H1 (cell line): Measurements from ENCODE around the gene TP73.

Source experiments
- CTCF ChIP-seq, 3 experiments: IDR thresholded peaks; 1 replicate in 2 of 3; 2 replicates in 1 of 3; pipeline versions ENCODE4 v1.5.1 to v1.6.1; 2011; ENCODE audit warnings: low read length in 3 of 3, mild to moderate bottlenecking in 3 of 3, inconsistent platforms in 2 of 3, low read depth in 1 of 3, moderate library complexity in 1 of 3; ENCODE audit not compliant: insufficient read depth in 1 of 3; ENCODE audit errors: control extremely low read depth in 1 of 3
- EGR1 ChIP-seq: IDR thresholded peaks from 2 replicates; pipeline ENCODE4 v1.6.1; 2011; ENCODE audit warnings: low read depth, low read length, borderline replicate concordance
- EZH2 ChIP-seq: fragments of 200-600 bp; sonication (generic); IDR thresholded peaks from 2 replicates; pipeline ENCODE4 v1.7.1; 2012; ENCODE audit warnings: low read depth, mild to moderate bottlenecking, moderate library complexity, low read length, inconsistent platforms; ENCODE audit not compliant: severe bottlenecking
- MAFK ChIP-seq: IDR thresholded peaks from 2 replicates; pipeline ENCODE4 v1.6.1; 2012; ENCODE audit warnings: low read depth, mild to moderate bottlenecking, improper control_type of control experiment, low read length
- SIN3A ChIP-seq, 2 experiments: IDR thresholded peaks in 1 of 2; conservative IDR thresholded peaks in 1 of 2; 2 replicates each; pipeline ENCODE4 v1.6.1; 2011 to 2012; ENCODE audit warnings: low read length in 2 of 2, improper control_type of control experiment in 1 of 2, low read depth in 1 of 2, mild to moderate bottlenecking in 1 of 2
- SP4 ChIP-seq: IDR thresholded peaks from 2 replicates; pipeline ENCODE4 v1.6.1; 2012; ENCODE audit warnings: low read length, inconsistent platforms

- no peak for TF ChIP-seq CTCF (IDR thresholded peaks at IDR 0.05; ENCODE audit: control extremely low read depth in 1 of 3, insufficient read depth in 1 of 3, low read depth in 1 of 3, low read length in 3 of 3)
- no peak for TF ChIP-seq MAFK
- no peak for TF ChIP-seq EGR1
- TF ChIP-seq SIN3A (conservative IDR thresholded peaks at IDR 0.05 in 1 of 2, IDR thresholded peaks at IDR 0.05 in 1 of 2; ENCODE audit: low read depth in 1 of 2, low read length in 2 of 2): no peak
- TF ChIP-seq EZH2: no peak
- TF ChIP-seq SP4: no peak
These were observed 14.3 kb upstream of the TP73 start for GRCh38 chr1:3638027-3638426.
